ENCODE results near the gene SRRM5.
A peak's percentile ranks its signal among the peaks of the same experiment; 100 is the strongest.
"Not testable (repeated sequence)": the region's sequence is repeated elsewhere in the genome, so short reads cannot be mapped to it uniquely, and the experiment has no call there.

The SRRM5 gene

GRCh38 chr19:43611788-43612187 lies at the start of gene SRRM5:
Gene SRRM5 (plus strand): TSS chr19:43612088. CDS start chr19:43612122, 34 bp downstream.
- DNase-seq: no peak

GRCh38 chr19:43562226-43562697 lies 49.6 kb upstream of the SRRM5 start:
- DNase-seq: no peak

- DNase-seq: peak; percentile 89
Measured at GRCh38 chr19:43562698-43563241, 49.1 kb upstream of the SRRM5 start.

GRCh38 chr19:43563816-43564457 lies 48.0 kb upstream of the SRRM5 start:
- DNase-seq: no peak

GRCh38 chr19:43564800-43565199 lies 47.1 kb upstream of the SRRM5 start:
- no peak for DNase-seq

- no peak for DNase-seq
Measured at GRCh38 chr19:43569657-43570056, 42.2 kb upstream of the SRRM5 start.

GRCh38 chr19:43570174-43570791 lies 41.6 kb upstream of the SRRM5 start:
- no peak for DNase-seq

- no peak for DNase-seq
Measured at GRCh38 chr19:43572171-43572588, 39.7 kb upstream of the SRRM5 start.

- DNase-seq: no peak
Measured at GRCh38 chr19:43574424-43575155, 37.3 kb upstream of the SRRM5 start.

GRCh38 chr19:43575156-43575950 lies 36.5 kb upstream of the SRRM5 start, which contains the start of the genes PINLYP and XRCC1:
Gene PINLYP (plus strand): TSS chr19:43575801. CDS start chr19:43577192, 1,391 bp downstream.
Gene XRCC1 (minus strand): TSS chr19:43575527. CDS start chr19:43575458, 69 bp downstream.
- peak; percentile 98 for DNase-seq

GRCh38 chr19:43575955-43576878 lies 35.7 kb upstream of the SRRM5 start:
- no peak for DNase-seq

- DNase-seq: no peak
Measured at GRCh38 chr19:43578787-43579186, 33.1 kb upstream of the SRRM5 start.

- no peak for DNase-seq
Measured at GRCh38 chr19:43581467-43581866, 30.4 kb upstream of the SRRM5 start.

GRCh38 chr19:43582495-43582894 lies 29.4 kb upstream of the SRRM5 start:
- DNase-seq: no peak

- no peak for DNase-seq
Measured at GRCh38 chr19:43584484-43584883, 27.4 kb upstream of the SRRM5 start.

GRCh38 chr19:43586346-43586745 lies 25.5 kb upstream of the SRRM5 start:
- no peak for DNase-seq

- not testable (repeated sequence) for DNase-seq
Measured at GRCh38 chr19:43587029-43587428, 24.9 kb upstream of the SRRM5 start.

- no peak for DNase-seq
Measured at GRCh38 chr19:43589277-43589676, 22.6 kb upstream of the SRRM5 start.

GRCh38 chr19:43589678-43590077 lies 22.2 kb upstream of the SRRM5 start:
- DNase-seq: no peak

GRCh38 chr19:43591904-43592772 lies 19.8 kb upstream of the SRRM5 start:
- no peak for DNase-seq
